GM12892 (cell line): Measurements from ENCODE around the gene PSG11. TPM values are rescaled to one million over a fixed set of nuclear protein-coding genes. Genes with fewer than 3 reads are reported as not detected.
"Not testable (repeated sequence)": the region's sequence is repeated elsewhere in the genome, so short reads cannot be mapped to it uniquely, and the experiment has no call there.

Experiments
- DNase-seq: peaks from one replicate; pipeline ENCODE4 v3.0.0; 2011; ENCODE audit not compliant: insufficient read length
- FAIRE-seq: peaks from 2 replicates; lab custom pipeline; 2011; peaks lifted over from hg19 to GRCh38; lab: Jason Lieb, UNC
- POLR2A ChIP-seq: IDR thresholded peaks from 2 replicates; pipeline ENCODE4 v1.6.1; 2011; ENCODE audit warnings: low read depth, low read length, control low read depth
- POLR2AphosphoS5 ChIP-seq: IDR thresholded peaks from 2 replicates; pipeline ENCODE4 v1.6.1; 2011; ENCODE audit warnings: low read depth, low read length, control low read depth
- TAF1 ChIP-seq: IDR thresholded peaks from 2 replicates; pipeline ENCODE4 v1.6.1; 2011; ENCODE audit warnings: low read depth, mild to moderate bottlenecking, control low read depth, low read length, borderline replicate concordance
- polyA plus RNA-seq: library from polyadenylated mRNA; unstranded; fragments of >200 nt; gene quantifications from one replicate; pipeline ENCODE4 v1.2.1, GENCODE V29; 2012; ENCODE audit warnings: missing spikeins, inconsistent platforms; ENCODE audit not compliant: missing spikeins

PSG11 gene
- not detected for polyA plus RNA-seq

GRCh38 chr19:43026369-43026768 lies at the start of gene PSG11:
PSG11 (minus strand) TSS chr19:43026469; CDS start chr19:43026372, 97 bp downstream.
- not testable (repeated sequence) for DNase-seq, FAIRE-seq

- not testable (repeated sequence) for FAIRE-seq, DNase-seq
Observed at GRCh38 chr19:43062418-43062817, 36.1 kb upstream of the PSG11 start.

DNA sequence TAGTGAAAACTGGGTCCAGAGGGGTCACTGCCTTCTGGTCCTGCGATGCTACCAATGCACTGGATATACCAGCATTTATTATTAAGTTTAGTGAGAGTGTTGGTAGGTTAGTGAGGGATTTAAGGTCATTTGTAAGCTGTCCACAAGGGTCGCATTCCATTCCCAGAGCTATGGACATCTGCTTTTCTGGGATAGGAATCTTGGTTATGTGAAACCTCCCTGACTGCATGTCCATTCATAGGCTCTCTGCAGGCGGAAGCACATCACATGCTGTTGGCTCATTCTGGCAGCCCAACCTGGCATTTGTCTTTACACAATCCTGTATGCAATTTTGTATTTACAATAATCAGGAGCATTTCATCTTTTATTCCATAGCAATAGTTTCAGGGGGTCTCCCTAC lies 35.1 kb upstream of the PSG11 start:
- not testable (repeated sequence) for DNase-seq, FAIRE-seq

DNA sequence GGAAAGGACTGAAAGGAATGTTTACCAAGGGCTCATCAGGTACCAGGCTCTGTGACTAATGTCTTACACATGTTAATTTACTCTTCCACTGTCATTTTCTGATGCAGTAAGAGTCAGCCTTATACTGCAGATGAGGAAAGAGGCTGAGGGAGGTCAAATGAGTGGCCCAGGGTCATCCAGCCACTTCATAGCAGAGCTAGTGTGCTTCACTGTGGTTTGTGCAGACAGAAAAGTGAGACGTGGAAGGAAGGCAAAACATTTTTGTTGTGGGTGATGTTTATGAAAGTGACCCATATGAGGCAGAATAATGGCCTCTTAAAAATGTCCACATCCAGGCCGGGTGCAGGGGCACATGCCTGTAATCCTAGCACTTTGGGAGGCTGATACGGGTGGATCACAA lies 34.0 kb upstream of the PSG11 start:
- DNase-seq, FAIRE-seq: not testable (repeated sequence)

DNA sequence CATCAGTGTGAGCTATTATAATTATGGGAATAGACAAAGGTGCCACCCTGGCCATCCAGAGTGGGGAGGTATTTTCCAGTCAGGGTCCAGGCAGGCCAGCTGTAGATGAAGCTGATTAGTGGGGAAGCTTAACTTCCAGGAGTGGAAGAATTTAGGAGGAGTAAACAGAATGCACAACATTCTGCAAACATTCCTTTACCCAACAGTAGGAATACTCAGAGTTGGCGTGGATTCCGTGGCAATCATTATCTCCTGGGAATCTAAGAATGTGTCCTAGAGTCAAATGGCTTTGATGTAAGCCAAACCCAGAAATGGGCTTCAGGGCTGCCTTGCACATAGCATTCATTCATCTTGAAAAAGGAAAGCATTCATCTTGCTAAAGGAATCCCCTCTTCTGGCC lies 33.2 kb upstream of the PSG11 start:
- not testable (repeated sequence) for FAIRE-seq

DNA sequence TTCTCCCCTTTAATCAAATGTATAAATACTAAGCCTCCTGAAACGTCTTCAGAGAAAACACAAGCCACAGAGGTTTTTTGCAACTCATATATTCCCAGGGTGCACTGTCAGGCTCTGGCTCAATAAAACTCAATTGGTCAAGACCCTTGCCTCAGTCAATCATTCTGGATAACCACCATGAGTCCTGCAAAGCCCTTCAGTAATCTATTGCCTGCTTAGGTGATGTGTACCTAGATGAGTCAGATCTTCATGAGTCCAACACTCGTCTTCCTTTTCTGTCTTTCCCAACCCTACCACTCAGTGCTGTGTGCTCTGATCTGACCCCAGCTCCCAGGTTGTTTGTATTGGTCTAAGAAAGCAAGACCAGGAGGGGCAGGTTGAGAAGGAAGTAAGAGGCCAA lies 32.2 kb upstream of the PSG11 start:
- not testable (repeated sequence) for FAIRE-seq, DNase-seq

More for the DNA sequence above, 33.2 kb upstream of the PSG11 start:
- DNase-seq = not testable (repeated sequence)

DNA sequence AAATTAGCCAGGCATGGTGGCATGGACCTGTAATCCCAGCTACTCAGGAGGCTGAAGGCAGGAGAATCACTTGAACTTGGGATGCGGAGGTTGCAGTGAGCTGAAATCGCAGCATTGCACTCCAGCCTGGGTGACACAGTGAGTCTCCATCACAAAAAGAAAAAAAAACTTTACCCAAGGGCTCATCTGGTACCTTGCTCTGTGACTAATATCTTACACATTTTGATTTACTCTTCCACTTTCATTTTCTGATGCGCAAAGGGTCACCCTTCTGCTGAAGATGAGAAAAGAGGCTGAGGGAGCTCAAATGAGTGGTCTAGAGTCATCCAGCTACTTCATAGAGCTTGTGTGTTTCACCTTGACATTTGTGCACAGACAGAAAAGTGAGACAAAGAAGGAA lies 21.7 kb upstream of the PSG11 start:
- DNase-seq, FAIRE-seq: not testable (repeated sequence)

DNA sequence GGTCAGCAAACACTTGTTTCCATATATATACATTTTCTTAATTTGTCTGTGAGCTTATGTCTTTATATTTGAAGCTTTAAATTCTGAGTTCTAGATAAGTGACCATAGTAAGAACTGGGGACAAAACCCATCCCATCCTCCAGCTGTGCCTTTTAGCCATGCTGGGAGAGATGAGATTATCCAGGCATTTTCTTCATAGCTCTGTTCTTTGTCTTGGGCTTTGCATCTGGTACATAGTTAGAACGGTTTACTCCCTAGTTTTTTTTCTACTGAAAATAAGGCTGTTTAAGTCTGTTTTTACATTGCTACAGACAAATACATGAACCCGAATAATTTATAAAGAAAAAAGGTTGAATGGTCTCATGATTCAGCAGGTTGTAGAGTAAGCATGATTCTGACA lies 20.3 kb upstream of the PSG11 start:
- FAIRE-seq = not testable (repeated sequence)

GRCh38 chr19:43043492-43044180 lies 17.4 kb upstream of the PSG11 start:
- DNase-seq, FAIRE-seq: not testable (repeated sequence)

More for the DNA sequence above, 20.3 kb upstream of the PSG11 start:
- DNase-seq = not testable (repeated sequence)

GRCh38 chr19:43031645-43032044 lies 5.4 kb upstream of the PSG11 start:
- DNase-seq, FAIRE-seq: not testable (repeated sequence)

- DNase-seq (no peak), FAIRE-seq (no peak)
- no peak for TF ChIP-seq POLR2A
- TF ChIP-seq TAF1 = no peak
- no peak for TF ChIP-seq POLR2AphosphoS5
Observed at GRCh38 chr19:43028866-43029265, 2.6 kb upstream of the PSG11 start.

GRCh38 chr19:43027985-43028384 lies 1.7 kb upstream of the PSG11 start:
- DNase-seq, FAIRE-seq: not testable (repeated sequence)

GRCh38 chr19:43027061-43027460 lies 792 bp upstream of the PSG11 start:
- FAIRE-seq, DNase-seq: not testable (repeated sequence)

- FAIRE-seq, DNase-seq: not testable (repeated sequence)
Observed at GRCh38 chr19:43022098-43022497, 4.2 kb downstream of the PSG11 start.

DNA sequence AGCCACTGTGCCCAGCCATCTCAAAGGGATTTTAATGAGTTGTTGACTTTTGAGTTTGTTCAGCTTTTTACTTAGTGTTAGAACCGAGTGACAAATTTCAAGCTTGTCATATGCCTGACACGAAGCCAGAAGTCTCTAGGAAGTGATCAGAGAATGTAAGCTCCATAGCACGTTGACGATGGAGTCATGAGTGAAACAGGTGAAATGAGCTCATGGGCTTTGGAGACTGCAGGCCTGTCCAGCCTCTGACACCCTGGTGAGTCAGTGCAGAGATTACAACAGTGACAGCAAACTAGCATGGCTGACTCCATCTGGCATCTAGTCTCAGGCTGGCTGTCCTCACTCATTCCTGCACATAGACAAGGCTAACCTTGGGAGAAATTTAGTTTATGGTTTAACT lies 4.6 kb downstream of the PSG11 start:
- not testable (repeated sequence) for DNase-seq, FAIRE-seq

GRCh38 chr19:43019588-43019987 lies 6.7 kb downstream of the PSG11 start:
- DNase-seq, FAIRE-seq: not testable (repeated sequence)

GRCh38 chr19:43005841-43006240 lies 20.4 kb downstream of the PSG11 start:
- DNase-seq, FAIRE-seq: not testable (repeated sequence)

DNA sequence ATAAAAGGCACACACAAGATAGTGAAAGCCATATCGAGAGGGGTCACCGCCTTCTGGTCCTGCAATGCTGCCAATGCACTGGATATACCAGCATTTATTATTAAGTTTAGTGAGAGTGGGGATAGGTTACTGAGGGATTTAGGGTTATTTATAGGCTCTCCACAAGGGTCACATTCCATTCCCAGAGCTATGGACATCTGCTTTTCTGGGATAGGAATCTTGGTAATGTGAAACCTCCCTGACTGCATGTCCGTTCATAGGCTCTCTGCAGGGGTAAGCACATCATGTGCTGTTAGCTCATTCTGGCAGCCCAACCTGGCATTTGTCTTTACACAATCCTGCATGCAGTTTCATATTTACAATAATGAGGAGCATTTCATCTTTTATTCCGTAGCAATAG lies 21.4 kb downstream of the PSG11 start:
- not testable (repeated sequence) for DNase-seq, FAIRE-seq

DNA sequence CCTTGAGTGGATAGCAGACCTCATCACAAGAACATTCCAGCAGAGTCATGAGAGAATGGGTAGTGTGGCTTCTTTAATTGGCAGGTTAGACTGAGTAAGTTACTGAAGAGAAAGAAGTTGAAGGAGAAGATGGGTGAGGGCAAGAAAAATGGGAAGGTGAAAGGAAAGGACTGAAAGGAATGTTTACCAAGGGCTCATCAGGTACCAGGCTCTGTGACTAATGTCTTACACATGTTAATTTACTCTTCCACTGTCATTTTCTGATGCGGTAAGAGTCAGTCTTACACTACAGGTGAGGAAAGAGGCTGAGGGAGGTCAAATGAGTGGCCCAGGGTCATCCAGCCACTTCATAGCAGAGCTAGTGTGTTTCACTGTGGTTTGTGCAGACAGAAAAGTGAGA lies 22.6 kb downstream of the PSG11 start:
- not testable (repeated sequence) for FAIRE-seq, DNase-seq

GRCh38 chr19:43002948-43003347 lies 23.3 kb downstream of the PSG11 start:
- not testable (repeated sequence) for DNase-seq, FAIRE-seq
